Activated CD8-positive, alpha-beta T cell treated with anti-CD3 and anti-CD28 coated beads for 36 hours (primary cell): Measurements from ENCODE around the gene ARL16. TPM values are rescaled to one million over a fixed set of nuclear protein-coding genes. Genes with fewer than 3 reads are reported as not detected.
A peak's percentile ranks its signal among the peaks of the same experiment; 100 is the strongest.

Experiments
- ATAC-seq: fragments of 200-7000 bp; cut with Tn5 transposase; one replicate; pipeline ENCODE4 v1.10.0; 2021; ENCODE audit warnings: mild to moderate bottlenecking, moderate library complexity
- CTCF ChIA-PET: fragments of 350-600 bp; sonication (Branson Sonifier 250); formaldehyde crosslinking; loops from one replicate; lab custom pipeline; 2021; ENCODE audit warnings: antibody characterized with exemption; lab: Charles Lee
- POLR2A ChIA-PET: fragments of 350-600 bp; sonication (Branson Sonifier 250); formaldehyde crosslinking; loops from one replicate; lab custom pipeline; 2021; ENCODE audit warnings: antibody characterized with exemption; lab: Charles Lee
- DNase-seq: peaks from one replicate; pipeline ENCODE4 v3.0.0-alpha.2; 2020
- H3K27ac Mint-ChIP-seq: one replicate; pipeline ENCODE4 v1.8.0; 2021; ENCODE audit warnings: mild to moderate bottlenecking, mixed read lengths
- H3K27me3 Mint-ChIP-seq: one replicate; pipeline ENCODE4 v1.8.0; 2021; ENCODE audit warnings: mixed read lengths
- H3K36me3 Mint-ChIP-seq: one replicate; pipeline ENCODE4 v1.8.0; 2021; ENCODE audit warnings: low read depth, mixed read lengths
- H3K4me1 Mint-ChIP-seq: one replicate; pipeline ENCODE4 v1.8.0; 2021; ENCODE audit warnings: low read depth, mixed read lengths
- H3K4me3 Mint-ChIP-seq: one replicate; pipeline ENCODE4 v1.8.0; 2021; ENCODE audit warnings: mild to moderate bottlenecking, moderate library complexity, mixed read lengths
- H3K9me3 Mint-ChIP-seq: one replicate; pipeline ENCODE4 v1.8.0; 2021; ENCODE audit warnings: mixed read lengths
- intact Hi-C: fragments of 100-400 bp; cut with micrococcal nuclease; formaldehyde crosslinking; loops from one replicate; pipeline ENCODE4 v1.10.0; 2022
- total RNA-seq, 2 experiments: library from RNA; stranded (reverse); gene quantifications; one replicate each; pipeline ENCODE4 v1.2.3, GENCODE V29; 2021
- TF ChIP-seq, protein P1 (sequence below): fragments of 200-600 bp; IDR thresholded peaks from one replicate; pipeline ENCODE4 v1.8.0; 2022; ENCODE audit warnings: antibody characterized with exemption, mild to moderate bottlenecking

Gene ARL16
- total RNA-seq, 2 experiments from 2014 or later, result 22.3 to 23.5 TPM

DNA sequence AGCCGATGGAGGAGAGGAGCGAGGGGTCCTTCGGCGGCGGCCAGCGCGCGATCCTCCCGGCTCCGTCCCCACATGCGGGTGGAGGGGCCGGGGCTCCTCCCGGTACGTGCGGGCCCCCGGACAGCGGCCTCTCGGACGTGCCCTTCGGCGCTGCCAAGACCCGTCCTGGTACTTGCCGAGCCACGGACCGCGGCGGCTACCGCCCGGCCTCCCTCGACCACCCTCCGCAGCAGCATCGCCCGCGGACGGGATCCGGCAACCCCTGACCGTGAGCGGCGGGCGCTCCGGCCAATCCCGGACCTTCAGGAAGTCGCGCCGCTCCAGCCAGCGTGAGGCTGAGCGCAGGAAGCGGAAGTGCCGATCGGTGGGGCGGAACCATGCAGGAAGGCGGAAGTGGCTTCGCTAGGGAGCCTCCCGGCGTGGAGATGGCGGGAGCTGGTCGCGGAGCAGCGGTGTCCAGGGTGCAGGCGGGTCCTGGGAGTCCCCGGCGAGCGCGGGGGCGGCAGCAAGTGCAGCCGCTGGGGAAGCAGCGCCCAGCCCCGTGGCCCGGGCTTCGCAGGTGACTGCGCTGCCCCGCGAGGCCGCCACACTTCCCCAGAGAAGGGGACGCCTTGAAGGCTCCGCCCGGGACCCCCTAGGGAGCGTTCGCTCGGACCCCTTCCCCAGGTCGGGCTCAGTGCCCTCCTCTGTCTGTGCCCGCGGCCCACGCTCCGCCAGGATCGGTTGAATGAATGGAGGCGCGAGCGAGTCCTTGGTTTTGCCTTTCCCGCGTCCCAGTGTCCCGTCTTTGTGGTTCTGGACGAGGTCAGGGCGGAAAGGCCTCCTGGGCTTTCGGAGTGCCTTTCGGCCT lies 17.0 kb downstream of the ARL16 start, which contains the start of the genes CCDC137 and OXLD1:
Gene CCDC137 (plus strand): TSS at position 396 of the 850 bp plus-strand sequence. CDS start 30 bp downstream, at position 426.
Gene OXLD1 (minus strand): TSS at position 264 of the 850 bp plus-strand sequence. CDS start 28 bp downstream, at position 236.
- H3K27ac Mint-ChIP-seq, result peak within 1 kb of the TSS; percentile 99
- POLR2A ChIA-PET, result interaction anchor here (0.6 to 3.8 kb wide), 17 partner anchors 10 to 206 kb away, joined by 3 to 33 read pairs (median 4); partner anchors contain the start of genes ACTG1, ARL16, FAAP100 and HGS

GRCh38 chr17:81666092-81666341 lies 17.6 kb downstream of the ARL16 start:
- peaks cover 52% of the 10 kb centered on the region for H3K36me3 Mint-ChIP-seq
- H3K27me3 Mint-ChIP-seq, result no peaks in the 10 kb centered on the region
- POLR2A ChIA-PET, result interaction anchor here (0.6 to 3.8 kb wide), 23 partner anchors 9 to 313 kb away, joined by 3 to 33 read pairs (median 4); partner anchors contain the start of genes ACTG1, ARL16, FAAP100 and HGS
- H3K4me1 Mint-ChIP-seq, result peaks cover 50% of the 10 kb centered on the region
- DNase-seq, result peak; percentile 44
- H3K4me3 Mint-ChIP-seq, result peak overlapping the region; percentile 88
- peak; percentile 7 for ATAC-seq
- peak overlapping the region; percentile 99 for H3K27ac Mint-ChIP-seq
- CTCF ChIA-PET, result interaction anchor here (1.0 to 1.6 kb wide), 2 partner anchors 9 to 65 kb away, joined by 3 to 4 read pairs; no protein-coding TSS in a partner anchor
- intact Hi-C loops, result no loop called here
- TF ChIP-seq, protein P1, sequence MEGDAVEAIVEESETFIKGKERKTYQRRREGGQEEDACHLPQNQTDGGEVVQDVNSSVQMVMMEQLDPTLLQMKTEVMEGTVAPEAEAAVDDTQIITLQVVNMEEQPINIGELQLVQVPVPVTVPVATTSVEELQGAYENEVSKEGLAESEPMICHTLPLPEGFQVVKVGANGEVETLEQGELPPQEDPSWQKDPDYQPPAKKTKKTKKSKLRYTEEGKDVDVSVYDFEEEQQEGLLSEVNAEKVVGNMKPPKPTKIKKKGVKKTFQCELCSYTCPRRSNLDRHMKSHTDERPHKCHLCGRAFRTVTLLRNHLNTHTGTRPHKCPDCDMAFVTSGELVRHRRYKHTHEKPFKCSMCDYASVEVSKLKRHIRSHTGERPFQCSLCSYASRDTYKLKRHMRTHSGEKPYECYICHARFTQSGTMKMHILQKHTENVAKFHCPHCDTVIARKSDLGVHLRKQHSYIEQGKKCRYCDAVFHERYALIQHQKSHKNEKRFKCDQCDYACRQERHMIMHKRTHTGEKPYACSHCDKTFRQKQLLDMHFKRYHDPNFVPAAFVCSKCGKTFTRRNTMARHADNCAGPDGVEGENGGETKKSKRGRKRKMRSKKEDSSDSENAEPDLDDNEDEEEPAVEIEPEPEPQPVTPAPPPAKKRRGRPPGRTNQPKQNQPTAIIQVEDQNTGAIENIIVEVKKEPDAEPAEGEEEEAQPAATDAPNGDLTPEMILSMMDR, result no peak
- peaks cover 2% of the 10 kb centered on the region for H3K9me3 Mint-ChIP-seq

More for the DNA sequence above, 17.0 kb downstream of the ARL16 start, which contains the start of the genes CCDC137 and OXLD1:
- Mint-ChIP-seq H3K4me1 (peaks cover 50% of the 10 kb centered on the region), H3K36me3 (peaks cover 55% of the 10 kb centered on the region), H3K9me3 (peaks cover 2% of the 10 kb centered on the region), H3K27me3 (no peaks in the 10 kb centered on the region), H3K4me3 (peak within 1 kb of the TSS; percentile 88)
- TF ChIP-seq, protein P1, result no peak
- intact Hi-C loops, result no loop called here
- DNase-seq (peak; percentile 97), ATAC-seq (peak; percentile 85)
- CTCF ChIA-PET, result interaction anchor here (1.6 kb wide), 1 partner anchor 65 kb away, joined by 4 read pairs; no protein-coding TSS in a partner anchor

DNA sequence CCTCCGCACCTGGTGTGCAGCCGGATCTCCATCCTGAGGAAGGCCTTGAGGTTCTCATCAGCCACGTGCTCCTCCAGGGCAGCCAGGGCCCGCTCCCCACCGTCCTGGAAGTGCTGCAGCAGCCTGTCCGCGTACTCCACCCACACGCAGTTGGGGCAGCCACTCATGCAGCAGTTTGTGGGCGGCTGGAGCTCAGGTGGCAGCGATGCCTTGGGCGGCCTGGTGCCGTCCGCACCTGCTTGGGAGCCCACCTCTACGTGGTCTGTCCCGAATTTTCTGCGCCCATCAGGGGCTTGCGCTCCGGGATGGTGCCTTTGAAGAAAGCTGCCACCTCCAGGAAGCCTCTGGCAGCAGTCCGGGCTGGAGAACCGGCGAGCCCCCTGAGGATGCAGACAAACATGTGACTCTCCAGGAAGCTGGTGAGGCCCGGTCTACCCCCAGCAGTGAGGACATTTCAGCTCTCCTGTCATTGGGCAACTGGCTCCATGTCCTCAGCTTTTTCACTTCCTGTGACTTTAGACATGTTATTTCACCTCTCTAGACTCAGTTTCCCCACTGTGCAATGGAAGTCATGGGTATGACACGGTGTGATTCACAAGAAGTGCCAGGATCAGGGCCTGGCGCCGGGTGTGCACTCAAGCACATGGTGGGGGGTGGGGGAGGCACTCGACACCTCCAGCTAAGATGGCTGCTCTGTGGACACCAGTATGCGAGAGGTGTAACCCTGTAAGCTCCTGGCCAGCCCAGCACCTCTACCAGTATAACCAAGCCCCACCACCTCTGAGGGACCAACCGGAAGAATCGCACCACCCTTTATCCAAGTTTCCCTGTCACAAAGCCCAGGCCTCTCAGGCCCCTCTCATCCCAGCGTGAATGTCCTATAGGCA lies 18.1 kb downstream of the ARL16 start:
- ChIA-PET CTCF (interaction anchor here (0.8 to 1.6 kb wide), 4 partner anchors 10 to 64 kb away, joined by 3 to 4 read pairs (median 3); partner anchors contain the start of gene MRPL12), POLR2A (interaction anchor here (0.6 to 3.8 kb wide), 29 partner anchors 8 to 314 kb away, joined by 3 to 33 read pairs (median 4); partner anchors contain the start of genes ACTG1, ARHGDIA, ARL16 and FAAP100)
- TF ChIP-seq, protein P1, result no peak
- H3K9me3 Mint-ChIP-seq, result peaks cover 2% of the 10 kb centered on the region
- H3K4me1 Mint-ChIP-seq, result peaks cover 50% of the 10 kb centered on the region
- ATAC-seq (peak; percentile 45), DNase-seq (peak; percentile 81)
- H3K27ac Mint-ChIP-seq, result peak overlapping the region; percentile 99
- intact Hi-C loops, result no loop called here
- peaks cover 52% of the 10 kb centered on the region for H3K36me3 Mint-ChIP-seq
- H3K4me3 Mint-ChIP-seq, result peak overlapping the region; percentile 88
- no peaks in the 10 kb centered on the region for H3K27me3 Mint-ChIP-seq

DNA sequence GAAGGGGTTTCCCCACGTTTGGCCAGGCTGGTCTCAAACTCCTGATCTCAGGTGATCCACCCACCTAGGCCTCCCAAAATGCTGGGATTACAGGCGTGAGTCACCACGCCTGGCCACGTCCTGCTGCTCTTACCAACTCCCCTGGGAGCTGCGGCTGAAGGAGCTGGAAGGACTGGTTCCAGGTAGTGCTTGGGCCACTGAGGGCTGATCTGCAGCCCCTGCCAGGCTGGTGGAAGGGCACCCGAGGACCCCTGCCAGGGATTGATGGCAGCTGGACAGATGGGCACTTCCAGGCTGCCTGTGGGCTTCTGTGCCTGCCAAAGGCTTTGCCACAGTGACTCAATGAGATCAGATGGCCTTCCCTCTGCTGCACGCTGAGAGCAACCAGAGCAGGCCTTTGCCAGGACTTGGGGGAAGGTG lies 19.5 kb downstream of the ARL16 start:
- intact Hi-C loops, result no loop called here
- Mint-ChIP-seq H3K27me3 (no peaks in the 10 kb centered on the region), H3K4me3 (peak overlapping the region; percentile 33), H3K27ac (peak overlapping the region; percentile 99), H3K4me1 (peaks cover 48% of the 10 kb centered on the region), H3K9me3 (peaks cover 2% of the 10 kb centered on the region), H3K36me3 (peaks cover 41% of the 10 kb centered on the region)
- no peak for ATAC-seq
- ChIA-PET POLR2A (interaction anchor here (1.0 to 1.7 kb wide), 4 partner anchors 11 to 315 kb away, joined by 3 to 4 read pairs (median 4); partner anchors contain the start of gene FAAP100), CTCF (interaction anchor here (1.0 to 1.5 kb wide), 2 partner anchors 16 to 357 kb away, joined by 3 to 4 read pairs; no protein-coding TSS in a partner anchor)
- peak; percentile 40 for DNase-seq
- TF ChIP-seq, protein P1, result no peak
